Measurements from ENCODE around the gene NCKAP5.

NCKAP5 gene

DNA sequence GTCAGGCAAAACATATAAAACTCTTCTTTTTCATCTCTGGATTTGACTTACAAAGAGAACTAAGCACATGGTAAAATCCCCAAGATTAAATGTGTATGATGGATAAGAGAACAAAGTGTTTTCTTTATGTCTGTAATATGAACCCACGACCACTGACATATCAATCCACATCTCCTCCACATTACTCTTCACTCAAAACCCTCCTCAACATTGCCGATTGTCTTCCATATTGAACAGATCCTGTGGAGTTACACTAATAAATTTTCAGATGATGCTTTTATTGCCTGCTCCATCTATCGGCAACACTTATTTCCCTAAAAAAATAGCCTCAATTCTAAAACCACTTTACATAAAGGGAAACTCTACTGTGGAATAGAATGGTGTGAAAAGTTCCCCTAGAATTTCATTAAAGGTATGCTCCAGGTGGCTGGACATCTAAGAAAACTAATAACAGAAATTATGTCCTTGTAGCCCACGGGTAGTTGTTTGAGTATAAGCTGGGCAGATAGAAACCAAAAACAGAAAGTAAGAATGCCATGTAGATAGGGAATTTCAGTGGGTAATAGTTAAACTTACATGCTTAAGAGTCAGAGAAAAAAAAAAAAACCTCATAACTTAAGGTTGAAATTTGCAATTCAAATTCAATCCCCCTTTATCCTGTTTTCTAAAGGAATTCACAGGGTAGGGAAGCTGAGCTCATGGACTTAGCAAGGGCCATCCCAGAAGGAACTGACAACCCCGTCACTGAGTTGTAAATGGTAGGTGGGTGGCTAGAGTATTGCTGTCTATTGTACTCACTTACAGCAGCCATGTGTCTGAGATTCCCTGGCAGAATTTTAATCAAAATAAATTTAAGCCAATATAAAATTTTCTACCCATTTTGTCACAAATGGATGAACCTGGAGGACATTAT lies 592.8 kb downstream of the NCKAP5 start:
- no peak for DNase-seq

DNA sequence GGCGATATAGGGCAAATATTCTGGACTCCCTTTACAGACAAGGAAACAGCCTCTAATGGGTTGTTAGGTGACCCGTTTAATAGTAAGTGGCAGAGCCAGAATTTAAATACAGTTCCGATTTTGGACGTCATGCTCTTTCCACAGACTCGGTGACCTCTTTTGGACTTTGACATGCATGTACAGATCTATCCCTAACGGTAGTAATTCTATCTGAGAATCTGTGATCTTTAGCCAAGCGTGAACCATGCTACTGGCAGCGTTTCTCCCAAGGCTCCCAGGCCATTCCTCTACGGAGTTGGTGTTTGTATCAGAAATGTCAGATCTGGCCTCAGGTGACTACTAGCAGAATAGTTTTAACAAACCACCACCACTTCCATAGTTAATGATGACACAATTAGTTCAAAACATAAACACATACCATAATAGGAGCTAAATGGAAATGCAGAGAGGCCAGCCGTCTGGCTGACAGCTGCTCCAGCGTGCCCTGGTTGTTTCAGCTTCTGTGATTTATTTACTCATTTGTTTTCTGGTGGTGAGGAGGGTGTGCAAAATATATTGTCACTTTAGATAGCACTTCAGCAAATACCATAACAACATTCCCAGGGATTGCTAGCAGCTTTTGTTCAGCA lies 593.7 kb downstream of the NCKAP5 start:
- no peak for DNase-seq

DNA sequence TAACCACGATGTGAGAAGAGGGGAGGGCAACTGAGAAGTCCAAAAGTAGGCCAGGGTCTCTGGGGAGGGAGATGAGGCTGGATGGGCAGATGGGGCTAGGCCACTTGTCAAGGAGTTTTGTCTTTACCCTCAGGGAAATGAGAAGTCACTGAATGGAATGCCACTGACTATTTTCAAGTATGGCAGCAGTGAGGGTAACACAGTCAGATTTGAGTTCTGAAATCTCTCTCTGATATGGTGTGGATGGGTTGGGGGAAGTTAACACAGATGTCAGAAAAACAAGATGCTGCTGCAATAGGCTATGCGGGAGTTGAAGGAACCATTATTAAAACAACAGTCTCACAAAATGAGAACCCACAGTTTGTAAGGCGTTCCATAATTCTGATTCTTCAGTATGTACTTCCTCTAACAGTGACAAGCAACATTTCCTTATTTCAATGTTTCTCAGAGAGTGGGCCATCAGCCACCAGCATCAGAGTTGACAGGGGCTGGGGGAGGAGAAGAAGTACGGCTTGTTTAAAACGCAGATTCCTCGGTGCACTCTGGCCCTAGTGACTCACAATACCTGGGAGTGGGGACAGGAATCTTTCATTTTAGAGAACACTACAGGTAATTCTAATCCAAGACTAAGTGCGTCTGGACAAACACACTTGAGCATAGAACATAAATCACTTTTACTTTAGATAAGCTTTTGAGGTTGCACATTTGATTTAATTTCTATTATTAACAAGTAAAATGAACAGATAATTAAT lies 596.8 kb downstream of the NCKAP5 start:
- no peak for DNase-seq

DNA sequence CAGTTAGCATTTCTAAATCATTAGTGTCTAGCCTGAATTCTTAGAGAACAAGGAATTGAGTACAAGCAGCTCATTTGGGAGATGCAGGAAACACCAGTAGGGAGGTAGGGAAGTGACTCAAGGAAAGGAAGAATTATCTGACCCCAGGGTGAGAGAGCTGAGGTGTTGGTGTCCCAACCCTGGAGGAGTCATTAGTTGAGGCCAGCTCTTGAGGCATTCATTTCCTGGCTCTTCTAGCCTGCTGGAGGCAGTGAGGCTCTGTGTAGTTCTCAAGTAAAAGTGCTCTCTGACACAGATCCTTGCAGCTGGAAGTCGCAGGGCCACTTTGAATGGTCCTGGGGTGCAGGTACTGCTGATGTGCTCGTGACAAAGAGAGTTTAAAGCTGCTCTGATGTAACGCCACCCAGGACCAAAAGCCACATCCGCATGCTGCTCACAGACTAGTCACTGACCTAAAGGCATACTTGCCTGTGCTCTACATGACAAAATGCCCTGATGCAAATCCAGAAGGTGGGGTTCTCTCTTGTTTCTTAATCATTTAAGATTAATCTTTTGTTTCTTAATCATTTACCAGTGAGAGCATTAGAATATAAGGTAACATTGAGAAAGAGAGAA lies 598.8 kb downstream of the NCKAP5 start:
- no peak for DNase-seq

DNA sequence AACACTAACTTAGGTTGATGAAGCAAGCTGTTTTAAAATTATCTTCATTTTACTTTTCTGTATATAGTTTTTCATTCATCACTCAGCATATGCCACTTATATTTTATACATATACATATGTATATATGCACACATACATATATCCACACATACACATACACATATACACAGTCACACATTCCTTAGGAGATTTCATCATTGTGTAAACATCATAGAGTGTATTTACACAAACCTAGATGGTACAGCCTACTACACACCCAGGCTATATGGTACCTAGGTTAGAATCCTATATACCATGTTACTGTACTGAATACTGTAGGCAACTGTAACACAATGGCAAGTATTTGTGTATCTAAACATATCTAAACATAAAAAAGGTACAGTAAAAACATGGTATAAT lies 602.8 kb downstream of the NCKAP5 start:
- no peak for DNase-seq

DNA sequence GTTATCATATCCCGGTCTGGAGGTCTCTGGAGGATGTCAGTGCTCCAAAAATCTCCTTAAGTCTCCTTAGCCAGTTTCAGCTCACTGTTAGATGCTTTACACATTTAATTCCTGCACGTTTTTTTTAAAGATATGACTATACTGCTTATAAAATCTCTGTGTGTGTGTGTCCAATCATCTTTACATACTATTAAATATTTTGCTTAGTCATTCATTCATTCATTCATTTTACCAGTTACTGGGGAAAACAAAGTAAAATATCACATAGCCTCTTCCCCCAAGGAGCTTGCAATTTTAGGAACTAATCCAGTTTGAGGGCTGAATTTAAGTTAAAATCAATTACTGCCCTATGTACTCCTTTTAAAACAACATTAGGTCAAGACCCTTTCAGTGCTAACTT lies 605.1 kb downstream of the NCKAP5 start:
- DNase-seq, result no peak

DNA sequence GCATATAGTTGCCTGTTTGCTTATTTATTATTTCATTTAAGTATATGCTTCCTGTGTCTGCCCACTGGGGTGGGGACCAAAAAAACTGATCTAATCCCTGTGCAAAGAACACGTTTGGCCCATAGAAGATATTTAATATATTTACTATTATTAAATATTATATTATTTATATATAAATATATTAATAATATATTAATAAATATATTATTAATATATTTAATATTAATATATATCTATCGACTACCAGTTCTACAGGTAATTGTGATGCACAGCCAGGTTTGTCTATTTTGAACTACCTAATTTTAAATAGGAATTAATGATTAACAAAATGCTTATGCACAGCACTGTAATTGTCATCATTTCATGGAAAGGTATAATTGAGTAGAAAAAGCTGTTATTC lies 609.4 kb downstream of the NCKAP5 start:
- DNase-seq, result no peak

DNA sequence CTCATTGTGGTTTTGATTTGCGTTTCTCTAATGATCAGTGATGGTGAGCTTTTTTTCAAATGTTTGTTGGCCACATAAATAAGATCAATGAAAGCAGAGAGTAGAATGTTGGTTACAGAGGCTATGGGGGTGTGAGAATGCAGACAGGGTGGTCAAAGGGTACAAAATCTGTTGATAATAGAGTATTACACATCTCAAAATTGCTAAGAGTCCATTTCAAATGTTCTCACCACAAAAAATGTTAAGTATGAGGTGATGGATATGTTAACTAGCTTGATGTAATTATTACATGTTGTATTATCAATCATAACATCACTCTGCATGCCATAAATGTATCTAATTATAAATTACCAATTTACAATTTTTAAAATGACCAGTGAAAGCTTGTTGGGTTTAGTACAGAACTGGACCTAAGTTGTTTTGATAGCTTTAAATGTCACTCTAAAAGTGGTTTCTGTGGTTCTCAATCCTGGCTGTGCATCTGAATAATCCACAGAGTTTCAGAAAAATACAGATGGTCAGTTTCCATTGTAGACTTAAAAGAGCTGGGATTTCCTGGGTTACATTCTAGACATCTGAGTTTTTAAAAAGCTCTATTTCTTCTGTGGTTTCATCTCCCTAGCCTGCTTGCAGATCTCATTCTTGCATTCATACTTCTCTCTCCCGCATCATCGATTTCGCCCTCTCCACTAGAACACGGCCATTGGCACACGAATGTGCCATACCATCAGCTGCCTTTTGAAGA lies 612.2 kb downstream of the NCKAP5 start:
- DNase-seq, result no peak

DNA sequence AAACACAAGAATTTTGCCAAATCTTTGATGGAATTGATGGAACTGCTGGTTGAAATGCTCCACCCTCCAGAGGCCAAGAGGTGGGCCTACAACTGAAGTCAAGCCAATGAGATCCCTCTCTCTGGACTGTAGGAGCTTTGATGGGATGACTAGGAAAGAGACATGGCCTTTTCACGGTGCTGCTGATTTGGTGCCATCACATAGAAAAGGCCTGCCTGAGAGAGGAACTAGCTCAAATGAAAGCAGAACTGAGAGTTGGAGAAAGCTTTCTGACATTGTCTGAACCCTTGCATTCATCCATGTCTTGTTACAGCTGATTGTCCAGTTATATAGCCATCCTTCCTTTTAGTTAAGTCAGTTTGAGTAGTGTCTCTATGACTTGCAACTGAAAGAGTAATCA lies 614.5 kb downstream of the NCKAP5 start:
- no peak for DNase-seq

DNA sequence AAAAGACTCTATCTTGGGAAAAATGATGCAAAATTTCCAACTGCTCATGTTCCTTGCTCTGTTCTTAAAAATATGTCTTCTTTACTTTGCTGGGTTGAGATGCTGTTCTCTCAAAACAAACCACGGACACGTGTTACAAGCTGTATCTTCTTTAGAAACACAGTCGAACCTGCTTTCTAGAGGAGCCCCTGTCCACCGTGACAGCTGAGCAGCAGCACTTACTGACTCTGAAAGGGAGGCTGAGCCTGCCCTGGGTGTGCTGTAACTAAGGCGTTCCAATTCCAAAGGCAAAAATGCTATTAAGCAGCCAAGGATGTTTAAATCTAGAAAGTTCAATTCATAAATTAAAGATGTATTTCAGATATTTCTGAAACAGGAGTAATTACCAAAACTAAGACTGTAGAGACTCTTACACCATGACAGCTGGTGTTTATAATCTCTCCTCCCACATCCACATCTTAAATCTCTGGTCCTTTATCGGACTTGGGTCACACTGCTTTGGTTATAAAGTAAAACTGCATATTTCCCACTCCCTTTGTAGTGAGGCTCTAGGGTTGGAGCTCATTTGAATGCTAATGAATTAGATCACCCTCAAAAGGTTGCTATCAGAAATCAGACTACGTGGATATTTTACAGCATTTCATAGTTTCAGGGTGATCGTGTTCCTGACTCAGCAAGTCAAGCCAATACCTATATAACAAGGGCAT lies 617.1 kb downstream of the NCKAP5 start:
- DNase-seq, result no peak

DNA sequence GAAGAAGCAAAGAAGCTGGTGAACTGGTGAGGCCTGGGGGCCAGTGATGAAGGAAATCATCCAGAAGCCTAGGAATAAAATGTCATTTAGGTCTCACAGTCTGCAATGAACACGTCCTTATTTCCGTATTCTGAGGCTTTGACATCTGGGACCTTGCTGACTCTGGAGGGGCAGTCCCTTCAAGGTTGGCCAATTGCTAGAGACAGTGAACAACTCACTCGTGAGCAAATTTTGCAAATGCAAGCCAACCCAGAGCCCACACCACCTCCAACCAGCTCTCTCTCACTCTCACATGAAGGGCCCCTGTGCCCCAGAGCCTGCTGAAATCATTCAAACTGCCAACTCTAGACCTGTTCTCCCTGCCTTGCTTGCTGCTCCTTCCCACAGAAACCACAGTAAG lies 619.2 kb downstream of the NCKAP5 start:
- no peak for DNase-seq

DNA sequence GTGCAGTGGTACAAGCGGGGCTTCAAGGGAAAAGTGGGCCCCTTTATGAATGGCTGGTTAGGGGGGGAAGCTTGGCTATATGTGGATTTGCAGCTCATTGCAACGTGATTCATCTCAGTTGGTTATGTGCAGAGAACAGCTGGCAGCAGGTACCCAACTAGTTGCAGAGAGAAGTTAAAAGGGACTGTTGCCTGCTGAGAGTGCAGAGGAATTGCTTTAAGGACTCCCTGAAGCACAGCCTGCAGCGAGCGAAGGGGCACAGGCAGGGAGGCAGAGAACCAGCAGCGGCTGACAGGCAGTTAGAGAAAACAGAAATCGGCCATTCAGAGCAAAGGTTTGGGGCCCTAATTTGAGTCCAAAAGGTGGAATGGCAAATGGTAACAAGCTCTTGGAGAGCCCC lies 620.1 kb downstream of the NCKAP5 start:
- DNase-seq, result no peak

DNA sequence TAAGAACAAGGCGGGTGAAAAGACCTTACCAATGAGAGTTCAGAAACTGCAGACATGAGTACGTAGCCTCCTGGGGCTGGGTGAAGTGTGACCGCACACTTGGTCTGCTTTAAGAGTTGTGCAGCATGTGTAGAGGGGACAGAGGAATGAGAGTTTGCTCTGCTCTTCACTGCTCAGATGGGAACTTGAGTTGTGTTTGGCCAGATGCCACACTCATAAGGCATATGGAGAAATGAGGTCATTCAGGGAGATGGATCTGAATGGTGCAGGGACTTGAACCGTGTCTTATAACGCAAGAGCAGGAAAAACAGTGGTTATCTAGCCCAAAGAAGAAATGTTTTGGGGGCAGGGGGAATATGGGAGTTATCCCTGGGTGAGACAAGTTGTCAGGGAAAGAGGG lies 624.4 kb downstream of the NCKAP5 start:
- peak; percentile 6 for DNase-seq

DNA sequence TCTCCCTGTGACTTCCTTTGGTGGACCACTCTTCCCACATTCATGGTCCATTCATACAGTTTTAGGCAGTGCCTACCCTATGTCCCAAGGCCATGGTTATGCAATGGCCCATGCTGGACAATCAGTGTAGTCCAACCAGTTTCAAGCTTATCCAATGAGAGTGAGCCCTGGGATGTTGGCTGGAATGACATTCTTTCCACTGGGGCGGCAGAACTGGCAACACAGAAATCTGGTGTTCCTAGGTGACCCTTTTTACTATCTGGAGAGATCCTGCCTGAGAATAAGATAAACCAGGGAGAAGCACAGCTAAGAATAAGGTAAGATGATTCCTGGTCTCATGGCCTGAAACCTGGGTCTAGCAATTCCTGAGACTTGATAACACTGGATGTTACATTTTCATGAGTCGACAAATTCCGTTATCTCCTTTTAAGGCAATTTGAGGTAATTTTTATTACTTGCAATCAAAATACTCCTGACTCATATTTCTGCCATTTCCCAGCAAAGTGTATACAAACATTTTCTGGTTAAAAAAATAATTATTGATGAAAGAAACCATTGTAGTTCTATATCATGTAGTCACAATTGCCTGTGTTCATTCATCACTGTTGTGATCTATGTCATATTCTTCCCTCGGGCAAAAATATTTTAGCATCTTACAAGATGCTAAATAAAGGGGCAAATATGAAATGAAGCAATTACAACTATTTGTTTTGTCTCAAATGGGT lies 626.8 kb downstream of the NCKAP5 start:
- DNase-seq, result no peak

DNA sequence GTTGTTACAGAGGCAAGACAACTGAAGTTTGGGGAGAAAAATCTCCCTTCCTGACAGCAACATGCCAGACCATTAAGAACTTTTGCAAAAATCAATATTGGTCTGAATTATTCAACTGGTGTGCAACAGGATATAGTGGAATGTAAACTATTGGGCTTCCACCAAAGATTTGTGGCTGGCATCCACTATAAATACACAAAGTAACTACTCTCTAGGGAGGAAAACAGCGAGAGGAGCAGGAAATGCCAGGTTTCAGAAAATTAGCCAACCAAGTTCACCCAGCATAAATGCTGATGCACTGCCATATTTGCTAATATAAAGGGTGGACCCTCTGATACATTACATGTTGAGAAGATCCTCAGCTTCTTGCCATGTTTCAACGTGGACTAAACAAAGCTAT lies 630.6 kb downstream of the NCKAP5 start:
- no peak for DNase-seq

DNA sequence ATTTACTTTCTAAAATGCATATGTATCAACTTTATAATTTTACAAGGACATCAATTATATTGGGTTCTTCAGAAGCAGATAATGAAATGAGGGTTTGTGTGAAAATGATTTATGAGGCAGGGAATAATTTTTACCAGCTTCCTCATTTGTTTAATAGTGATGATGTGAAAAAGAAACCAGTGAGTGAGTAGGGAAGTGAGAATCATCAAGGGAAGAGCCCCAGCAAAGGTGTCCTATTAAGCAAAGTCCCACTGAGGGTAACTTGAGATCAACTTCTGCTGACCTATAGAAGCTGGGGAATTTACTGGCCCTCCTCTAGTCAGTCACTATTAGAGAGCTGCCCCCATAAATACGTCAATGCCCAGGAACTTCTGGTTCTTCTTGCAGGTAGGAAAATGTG lies 631.5 kb downstream of the NCKAP5 start:
- DNase-seq, result no peak

DNA sequence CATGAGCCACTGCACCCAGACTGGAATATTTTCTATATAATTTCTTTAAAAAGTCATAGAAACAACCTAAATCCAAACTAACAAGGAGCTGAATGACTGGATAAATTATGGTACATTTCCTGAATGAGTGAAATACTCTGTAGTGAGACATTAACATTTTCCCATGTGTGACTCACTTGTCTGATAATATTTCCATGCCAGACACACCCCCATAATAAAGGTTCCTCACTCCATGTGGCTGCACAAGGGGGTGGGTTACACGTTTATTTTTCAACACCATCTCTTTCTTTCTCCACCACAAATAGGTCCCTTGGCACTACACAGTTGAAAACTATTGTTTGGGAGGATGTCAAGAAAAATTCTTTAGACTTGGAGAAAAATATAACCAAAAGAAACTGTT lies 632.0 kb downstream of the NCKAP5 start:
- DNase-seq, result no peak

DNA sequence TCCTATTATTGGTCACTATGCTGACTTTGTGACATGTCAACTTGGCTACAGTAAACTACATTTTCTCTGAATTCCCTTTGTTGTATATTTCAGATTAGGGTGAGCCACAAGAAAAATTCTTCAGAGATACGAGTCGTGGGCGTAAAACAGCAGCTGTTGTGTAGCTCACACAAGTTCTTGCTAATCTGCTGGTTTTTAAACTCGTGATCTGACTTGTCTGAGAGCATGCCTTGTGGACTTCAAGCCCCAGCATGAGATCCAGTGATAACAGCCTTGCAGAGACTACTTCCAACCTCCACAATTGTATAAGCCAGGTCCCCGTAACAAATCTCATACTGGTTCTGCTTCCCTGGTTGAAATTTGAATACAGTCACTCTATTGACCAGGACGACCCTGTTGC lies 638.5 kb downstream of the NCKAP5 start:
- DNase-seq, result no peak

DNA sequence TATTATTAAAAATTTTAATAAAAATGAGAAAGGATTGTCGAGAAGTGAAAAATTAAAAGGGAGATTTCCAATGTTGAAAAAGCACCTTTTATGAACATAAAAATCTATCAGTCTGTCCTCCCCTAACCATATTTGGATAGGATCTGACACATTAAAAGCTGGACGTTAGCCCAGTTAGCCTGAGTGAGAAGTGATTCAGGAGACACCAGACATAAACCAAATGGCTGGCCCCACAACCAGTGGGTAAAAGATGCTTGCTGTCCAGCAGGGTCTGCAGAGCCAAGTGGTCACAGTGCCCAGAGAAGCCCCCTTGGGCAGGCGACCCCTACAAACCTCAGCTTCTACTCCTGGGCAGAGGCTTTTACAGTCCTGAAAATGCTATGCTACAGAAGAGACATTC lies 644.5 kb downstream of the NCKAP5 start:
- no peak for DNase-seq

DNA sequence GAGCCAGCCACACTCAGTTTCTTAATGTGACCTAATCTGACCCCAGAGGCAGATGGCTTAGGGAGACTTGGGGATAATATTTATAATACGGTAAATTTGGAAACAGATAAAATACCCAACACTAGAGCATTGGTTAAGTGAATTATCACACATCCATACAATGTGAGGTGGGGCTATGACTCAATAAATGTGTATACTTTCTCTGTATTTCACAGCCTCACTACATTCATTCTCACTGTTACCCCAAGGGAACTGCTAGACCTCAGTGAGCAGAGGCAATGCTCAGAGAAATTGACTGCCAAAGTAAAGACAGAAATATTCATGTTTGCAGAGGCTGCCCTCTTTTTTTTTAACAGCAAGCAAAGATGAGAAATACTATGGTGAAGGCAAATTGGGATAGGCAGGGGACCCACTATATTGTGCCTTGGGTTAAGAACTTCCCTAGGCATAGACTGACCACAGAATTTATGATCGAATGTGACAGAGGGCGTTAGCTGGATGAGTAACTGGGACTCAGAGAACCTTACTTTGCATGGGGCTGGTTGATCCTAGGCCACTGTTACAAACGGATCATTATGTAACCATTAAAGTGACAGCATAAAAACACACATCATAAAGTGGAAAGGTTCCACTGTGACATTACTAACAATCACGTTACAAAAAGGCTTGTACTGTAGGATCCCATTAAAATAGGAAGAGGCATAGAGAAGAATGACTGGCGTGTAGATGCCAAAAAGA lies 652.3 kb downstream of the NCKAP5 start:
- no peak for DNase-seq
